Dedifferentiated amniotic fluid mesenchymal stem cell (primary cell): Measurements from ENCODE around the gene CPM.
A peak's percentile ranks its signal among the peaks of the same experiment; 100 is the strongest.
"Not testable (repeated sequence)": the region's sequence is repeated elsewhere in the genome, so short reads cannot be mapped to it uniquely, and the experiment has no call there.

ENCODE experiments used
- DNase-seq: peaks from one replicate; pipeline ENCODE4 v3.0.0-alpha.2; 2016; ENCODE audit errors: extremely low spot score

CPM gene

DNA sequence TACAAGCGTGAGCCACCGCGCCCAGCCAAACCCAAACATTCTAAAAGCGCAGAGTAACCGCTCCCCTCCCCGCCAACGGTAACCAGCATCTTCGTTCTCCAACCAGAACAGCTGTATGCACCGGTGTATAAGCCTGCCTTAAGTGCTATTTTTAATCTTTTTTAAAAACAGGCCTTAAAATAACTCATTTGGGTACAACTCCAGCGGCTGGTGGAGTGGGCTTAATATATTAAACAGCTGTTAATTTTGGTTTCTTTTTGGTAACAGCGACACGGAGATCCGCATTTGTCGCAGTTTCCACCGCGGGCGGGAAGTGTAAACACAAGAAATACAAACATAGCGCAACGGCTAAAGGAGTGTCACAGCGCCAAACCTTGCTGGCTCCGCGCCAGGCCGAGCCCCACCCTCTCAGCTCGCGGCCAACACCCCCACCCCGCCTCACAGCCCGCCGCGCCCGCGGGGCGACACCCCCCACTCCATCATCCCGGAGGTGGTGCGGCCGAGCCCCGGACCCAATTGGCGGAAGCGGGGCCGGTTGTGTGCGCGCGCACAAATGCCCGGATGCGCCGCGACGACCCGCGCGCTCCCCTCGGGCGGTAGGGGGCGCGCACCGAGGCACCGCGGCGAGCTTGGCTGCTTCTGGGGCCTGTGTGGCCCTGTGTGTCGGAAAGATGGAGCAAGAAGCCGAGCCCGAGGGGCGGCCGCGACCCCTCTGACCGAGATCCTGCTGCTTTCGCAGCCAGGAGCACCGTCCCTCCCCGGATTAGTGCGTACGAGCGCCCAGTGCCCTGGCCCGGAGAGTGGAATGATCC lies 125.2 kb downstream of the CPM start, which contains the start of gene MDM2:
TSS of gene MDM2 (plus strand) at position 602 of the 812 bp plus-strand sequence. CDS start 301 bp downstream, outside the sequence.
- DNase-seq: peak; percentile 70

DNA sequence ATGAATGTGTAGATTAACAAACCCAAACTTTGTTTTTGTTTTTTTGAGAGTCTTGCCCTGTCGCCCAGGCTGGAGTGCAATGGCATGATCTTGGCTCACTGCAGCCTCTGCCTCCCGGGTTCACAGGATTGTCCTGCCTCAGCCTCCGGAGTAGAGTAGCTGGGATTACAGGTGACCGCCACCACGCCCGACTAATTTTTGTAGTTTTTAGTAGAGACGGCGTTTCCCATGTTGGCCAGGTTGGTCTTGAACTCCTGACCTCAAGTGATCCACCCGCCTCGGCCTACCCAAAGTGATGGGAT lies 125.7 kb downstream of the CPM start:
- not testable (repeated sequence) for DNase-seq

DNA sequence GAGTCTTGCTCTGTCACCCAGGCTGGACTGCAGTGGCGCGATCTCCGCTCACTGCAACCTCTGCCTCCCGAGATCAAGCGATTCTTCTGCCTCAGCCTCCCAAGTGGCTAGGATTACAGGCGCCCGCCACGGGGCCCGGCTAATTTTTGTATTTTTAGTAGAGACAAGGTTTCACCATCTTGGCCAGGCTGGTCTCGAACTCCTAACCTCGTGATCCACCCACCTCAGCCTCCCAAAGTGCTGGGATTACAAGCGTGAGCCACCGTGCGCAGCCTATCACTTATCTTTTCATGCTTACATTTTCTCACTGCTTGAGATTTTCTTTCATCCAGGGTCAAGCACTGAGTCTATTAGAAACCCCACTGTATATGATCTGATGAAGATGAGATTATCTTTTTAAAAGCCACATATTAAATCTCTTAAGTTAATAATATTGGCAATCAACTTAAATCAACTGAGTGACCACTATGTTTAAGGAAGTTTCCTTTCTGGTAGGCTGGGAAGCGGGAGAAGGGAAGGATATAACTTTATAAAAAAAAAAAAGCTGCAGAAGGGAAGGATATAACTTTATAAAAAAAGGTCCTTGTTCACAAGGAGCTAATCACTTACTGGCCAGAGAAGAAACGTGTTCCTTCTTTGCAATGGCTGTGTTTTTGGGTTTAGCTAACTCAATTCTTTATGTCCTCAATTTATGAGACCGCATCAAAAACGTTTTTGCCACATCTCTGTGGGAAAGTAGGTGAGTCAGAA lies 126.3 kb downstream of the CPM start:
- no peak for DNase-seq

DNA sequence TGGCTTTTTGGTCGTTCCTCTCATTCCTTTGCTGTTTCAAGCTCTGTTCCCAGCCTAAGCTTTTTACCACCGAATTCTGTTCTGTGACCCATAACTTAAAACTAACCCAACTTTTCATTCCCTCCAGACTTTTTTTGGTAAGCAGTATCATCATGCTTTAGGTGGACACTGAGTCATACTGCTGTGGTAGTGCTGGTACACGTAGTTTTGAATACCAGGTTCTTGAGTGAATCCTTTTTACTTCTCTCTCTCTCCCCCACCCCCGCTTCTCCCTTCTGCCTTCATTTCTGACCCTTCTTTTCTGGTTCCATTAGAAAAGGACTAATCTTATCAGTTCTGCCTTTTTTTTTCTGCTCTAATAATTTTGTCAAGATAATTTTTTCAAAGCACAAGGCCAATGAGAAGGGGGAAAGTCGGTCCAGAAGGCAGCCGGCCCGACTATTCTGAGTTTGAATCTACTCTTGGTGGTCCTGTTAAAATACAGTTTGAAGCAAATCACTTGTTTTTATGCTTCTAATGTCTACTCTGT lies 127.3 kb downstream of the CPM start:
- no peak for DNase-seq

DNA sequence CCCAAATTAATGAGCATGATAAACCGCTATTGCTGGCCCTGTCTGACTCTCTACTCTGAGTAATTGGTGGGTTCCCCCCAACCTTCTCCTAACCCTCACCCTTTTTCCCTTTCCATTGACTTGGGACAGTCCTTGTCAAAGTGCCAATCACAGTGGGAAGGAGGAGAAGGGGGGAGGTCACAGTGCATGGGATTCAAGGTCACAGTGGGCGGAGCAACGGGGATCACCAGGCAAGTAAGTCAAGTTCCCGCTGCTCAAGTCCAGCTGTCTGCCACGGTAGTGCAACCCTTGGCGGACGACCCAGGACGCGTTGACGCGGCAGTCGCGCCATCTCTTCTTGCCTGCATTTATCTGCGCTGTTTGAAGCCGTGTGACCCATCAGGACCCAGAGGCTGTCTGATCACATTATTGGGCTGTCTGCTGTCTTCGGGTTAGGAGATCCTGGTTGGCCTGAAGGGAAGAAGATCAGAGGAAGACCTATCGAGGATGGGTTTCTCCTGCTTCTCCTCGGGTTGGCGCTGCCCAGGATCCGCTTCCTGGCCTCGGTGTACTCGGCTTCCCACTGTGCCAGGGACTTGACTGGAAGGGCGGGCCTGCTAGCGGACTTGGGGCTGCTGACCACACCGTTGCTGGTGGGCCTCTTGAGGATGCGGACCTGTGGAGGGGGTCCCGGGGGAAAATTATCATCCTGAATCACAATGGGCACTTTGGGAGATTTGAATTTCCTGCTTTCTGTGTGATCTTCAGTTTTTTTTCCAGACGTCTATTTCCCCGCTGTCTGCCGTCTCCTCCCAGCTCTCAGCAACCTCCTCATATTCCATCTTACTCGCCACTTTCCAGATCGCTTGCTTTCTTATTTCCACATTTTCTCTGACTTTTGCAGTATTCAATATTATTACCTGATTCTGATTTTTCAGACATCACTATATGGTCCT lies 128.0 kb downstream of the CPM start:
- no peak for DNase-seq

DNA sequence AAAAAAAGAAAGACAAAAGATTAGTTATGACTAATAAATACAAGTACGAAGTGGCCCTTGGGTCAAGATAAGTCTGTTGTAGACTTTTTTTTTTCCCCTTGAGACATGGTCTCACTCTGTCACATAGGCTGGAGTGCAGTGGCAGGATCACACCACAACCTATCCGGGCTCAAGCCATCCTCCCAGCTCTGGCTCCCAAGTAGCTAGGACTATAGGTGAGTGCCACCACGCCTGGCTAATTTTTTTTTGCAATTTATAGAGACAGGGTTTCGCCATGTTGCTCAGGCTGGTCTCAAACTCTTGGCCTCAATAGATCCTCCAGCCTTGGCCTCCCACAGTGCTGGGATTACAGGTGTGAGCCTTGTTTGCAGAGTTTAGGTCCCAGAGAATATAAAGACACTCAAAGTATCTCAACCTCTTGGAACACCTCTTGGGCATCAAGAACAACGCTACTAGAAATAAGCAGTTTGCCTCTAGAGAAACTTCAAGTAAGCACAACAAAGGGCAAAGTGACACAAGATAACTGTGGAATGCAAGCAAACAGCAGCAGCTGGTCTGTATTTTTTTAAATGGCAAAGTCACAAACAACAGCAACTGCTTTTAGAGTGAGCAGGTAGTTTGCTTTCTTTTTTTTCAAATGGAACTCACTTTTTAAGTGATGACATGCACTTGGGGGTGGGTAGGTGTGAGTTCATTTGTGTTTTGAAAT lies 128.9 kb downstream of the CPM start:
- DNase-seq: no peak

DNA sequence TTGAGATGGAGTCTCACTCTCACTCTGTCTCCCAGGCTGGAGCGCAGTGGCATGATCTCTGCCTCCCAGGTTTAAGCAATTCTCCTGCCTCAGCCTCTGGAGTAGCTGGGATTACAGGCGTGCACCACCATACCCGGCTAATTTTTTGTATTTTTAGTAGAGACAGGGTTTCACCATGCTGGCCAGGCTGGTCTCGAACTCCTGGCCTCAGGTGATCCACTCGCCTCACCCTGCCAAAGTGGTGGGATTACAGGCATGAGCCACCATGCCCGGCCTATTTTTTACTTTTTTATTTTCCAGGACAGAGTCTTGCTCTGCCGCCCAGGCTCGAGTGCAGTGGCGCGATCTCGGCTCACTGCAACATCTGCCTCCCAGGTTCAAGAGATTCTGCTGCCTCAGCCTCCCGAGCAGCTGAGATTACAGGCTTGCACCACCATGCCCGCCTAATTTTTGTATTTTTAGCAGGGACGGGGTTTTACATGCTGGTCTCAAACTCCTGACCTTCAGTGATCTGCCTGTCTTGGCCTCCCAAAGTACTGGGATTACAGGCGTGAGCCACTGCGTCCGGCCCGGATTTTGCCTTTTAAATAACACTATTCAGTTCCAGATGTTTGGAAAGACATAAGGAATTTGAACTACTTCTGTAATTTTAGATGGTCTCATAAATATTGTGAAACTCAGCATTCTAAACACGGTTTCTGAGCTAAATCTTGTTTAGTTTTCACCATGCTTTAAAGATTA lies 129.9 kb downstream of the CPM start:
- DNase-seq: peak; percentile 39

DNA sequence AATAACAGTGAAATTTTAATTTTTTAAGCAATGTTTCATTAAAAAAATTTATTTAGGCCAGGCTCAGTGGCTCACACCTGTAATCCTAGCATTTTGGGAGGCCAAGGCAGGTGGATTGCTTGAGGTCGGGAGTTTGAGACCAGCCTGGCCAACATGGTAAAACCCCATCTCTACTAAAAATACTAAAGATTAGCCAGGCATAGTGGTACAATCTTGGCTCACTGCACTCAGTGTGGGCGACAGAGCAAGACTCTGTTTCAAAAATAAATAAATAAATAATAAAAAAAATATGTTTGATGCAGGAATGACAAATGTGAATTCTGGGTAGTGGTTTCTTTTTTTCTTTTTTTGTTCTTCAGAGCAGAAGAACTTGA lies 130.6 kb downstream of the CPM start:
- DNase-seq: not testable (repeated sequence)
